Ramos (cell line): ENCODE measurements around the gene FOXR1.
"Not testable (repeated sequence)": the region's sequence is repeated elsewhere in the genome, so short reads cannot be mapped to it uniquely, and the experiment has no call there.

Experiments used
- in situ Hi-C: fragments of 300-500 bp; cut with MboI; formaldehyde crosslinking; loops from one replicate; pipeline ENCODE4 v1.14.3; 2022; ENCODE audit warnings: low sequenced_read_pairs; ENCODE audit not compliant: unreplicated experiment

The FOXR1 gene

GRCh38 chr11:118939953-118940598 is 31.5 kb upstream of the FOXR1 start:
- in situ Hi-C loops: no loop called here

- in situ Hi-C loops: no loop called here
These were observed 24.5 kb upstream of the FOXR1 start for GRCh38 chr11:118947091-118947490.

GRCh38 chr11:118948000-118948399 is 23.6 kb upstream of the FOXR1 start:
- in situ Hi-C loops: no loop called here

GRCh38 chr11:118953265-118953664 is 18.3 kb upstream of the FOXR1 start:
- in situ Hi-C loops: no loop called here

GRCh38 chr11:118953976-118954375 is 17.6 kb upstream of the FOXR1 start:
- in situ Hi-C loops: not testable (repeated sequence)

GRCh38 chr11:118956094-118956846 is 15.3 kb upstream of the FOXR1 start, which contains the start of gene UPK2:
UPK2 (plus strand) TSS chr11:118956298; CDS start chr11:118956351, 53 bp downstream.
- in situ Hi-C loops: loop anchor here (5.0 kb wide), 2 partner anchors 49 to 264 kb away; no protein-coding TSS in a partner anchor

GRCh38 chr11:118956847-118957469 is 14.6 kb upstream of the FOXR1 start:
- in situ Hi-C loops: loop anchor here (5.0 kb wide), 2 partner anchors 50 to 265 kb away; no protein-coding TSS in a partner anchor

- in situ Hi-C loops: loop anchor here (5.0 kb wide), 2 partner anchors 50 to 265 kb away; no protein-coding TSS in a partner anchor
These were observed 14.0 kb upstream of the FOXR1 start for GRCh38 chr11:118957549-118957948.

GRCh38 chr11:118957968-118958367 is 13.6 kb upstream of the FOXR1 start:
- in situ Hi-C loops: loop anchor here (5.0 kb wide), 2 partner anchors 51 to 266 kb away; no protein-coding TSS in a partner anchor

- in situ Hi-C loops: loop anchor here (5.0 kb wide), 2 partner anchors 51 to 266 kb away; no protein-coding TSS in a partner anchor
These were observed 13.0 kb upstream of the FOXR1 start for GRCh38 chr11:118958577-118958976.

GRCh38 chr11:118961189-118961588 is 10.4 kb upstream of the FOXR1 start:
- in situ Hi-C loops: no loop called here

- in situ Hi-C loops: no loop called here
These were observed 10.0 kb upstream of the FOXR1 start for GRCh38 chr11:118961591-118961990.

GRCh38 chr11:118969508-118969907 is 2.1 kb upstream of the FOXR1 start:
- in situ Hi-C loops: not testable (repeated sequence)

- in situ Hi-C loops: no loop called here
These were observed 2.4 kb downstream of the FOXR1 start for GRCh38 chr11:118973985-118974384.

GRCh38 chr11:118975771-118976709 is 4.5 kb downstream of the FOXR1 start:
- in situ Hi-C loops: no loop called here

- in situ Hi-C loops: no loop called here
These were observed 7.9 kb downstream of the FOXR1 start for GRCh38 chr11:118979434-118979833.

GRCh38 chr11:118980191-118980881 is 8.8 kb downstream of the FOXR1 start:
- in situ Hi-C loops: no loop called here

- in situ Hi-C loops: not testable (repeated sequence)
These were observed 12.8 kb downstream of the FOXR1 start for GRCh38 chr11:118984337-118984736.

- in situ Hi-C loops: no loop called here
These were observed 13.3 kb downstream of the FOXR1 start for GRCh38 chr11:118984825-118985224.
